GM12892 (cell line): Measurements from ENCODE around the gene ADGRA1.

Source experiments
- POLR2A ChIP-seq: IDR thresholded peaks from 2 replicates; pipeline ENCODE4 v1.6.1; 2011; ENCODE audit warnings: low read depth, low read length, control low read depth
- POLR2AphosphoS5 ChIP-seq: IDR thresholded peaks from 2 replicates; pipeline ENCODE4 v1.6.1; 2011; ENCODE audit warnings: low read depth, low read length, control low read depth
- TAF1 ChIP-seq: IDR thresholded peaks from 2 replicates; pipeline ENCODE4 v1.6.1; 2011; ENCODE audit warnings: low read depth, mild to moderate bottlenecking, control low read depth, low read length, borderline replicate concordance

DNA sequence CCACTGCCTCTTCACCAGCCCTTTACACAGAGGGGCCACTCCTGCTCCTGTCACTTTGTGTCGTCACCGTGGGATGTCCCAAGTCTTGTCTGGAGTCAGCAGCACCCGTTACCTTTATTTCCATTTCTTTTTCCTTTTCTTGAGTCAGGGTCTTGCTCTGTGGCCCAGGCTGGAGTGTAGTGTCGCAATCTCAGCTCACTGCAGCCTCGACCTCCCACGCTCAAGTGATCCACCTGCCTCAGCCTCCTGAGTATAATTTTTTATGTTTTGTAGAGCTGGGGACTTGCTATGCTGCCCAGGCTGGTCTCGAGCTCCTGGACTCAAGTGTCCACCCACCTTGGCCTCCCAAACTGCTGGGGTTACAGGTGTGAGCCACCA lies 28.6 kb upstream of the ADGRA1 start:
- TF ChIP-seq TAF1 (no peak), POLR2AphosphoS5 (no peak), POLR2A (no peak)
